ENCODE data around the gene SYNE2.

SYNE2 gene

DNA sequence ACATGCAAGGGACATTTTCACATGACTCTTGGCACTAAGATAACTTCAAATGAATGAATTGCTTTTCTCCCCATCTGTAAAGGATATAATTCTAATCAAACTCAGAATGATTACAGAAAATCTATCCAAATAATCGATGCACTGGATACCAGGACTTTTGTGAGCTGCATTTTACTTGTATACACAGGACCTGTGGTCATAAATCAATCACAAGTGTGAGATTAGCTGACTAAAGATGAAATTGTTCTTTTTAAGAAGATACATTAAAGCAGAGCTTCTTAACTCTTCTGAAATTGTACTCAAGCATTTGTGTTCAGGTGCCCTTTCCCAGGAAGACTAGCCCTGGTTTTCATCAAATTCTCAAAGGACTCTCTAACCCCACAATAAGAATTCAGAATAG lies 375.1 kb downstream of the SYNE2 start:
- no peak for DNase-seq

DNA sequence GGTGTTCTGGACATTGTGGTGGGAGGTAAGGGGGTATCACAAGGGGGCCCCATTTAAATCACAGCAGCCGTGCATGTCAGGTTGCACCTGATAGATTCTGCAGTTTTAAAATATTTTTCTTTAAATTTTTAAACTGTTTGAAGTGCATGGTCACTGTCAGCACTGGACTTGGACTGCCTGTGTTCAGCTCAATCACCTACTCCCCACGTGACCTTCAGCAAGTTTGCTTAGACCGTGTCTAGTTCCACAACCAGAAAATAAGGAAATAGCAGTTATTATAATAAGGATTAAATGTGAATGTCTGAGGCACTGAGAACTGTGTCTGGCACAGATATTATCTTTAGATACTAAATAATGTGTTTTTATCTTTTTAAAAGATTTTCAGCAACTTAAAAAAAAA lies 376.7 kb downstream of the SYNE2 start:
- no peak for DNase-seq

DNA sequence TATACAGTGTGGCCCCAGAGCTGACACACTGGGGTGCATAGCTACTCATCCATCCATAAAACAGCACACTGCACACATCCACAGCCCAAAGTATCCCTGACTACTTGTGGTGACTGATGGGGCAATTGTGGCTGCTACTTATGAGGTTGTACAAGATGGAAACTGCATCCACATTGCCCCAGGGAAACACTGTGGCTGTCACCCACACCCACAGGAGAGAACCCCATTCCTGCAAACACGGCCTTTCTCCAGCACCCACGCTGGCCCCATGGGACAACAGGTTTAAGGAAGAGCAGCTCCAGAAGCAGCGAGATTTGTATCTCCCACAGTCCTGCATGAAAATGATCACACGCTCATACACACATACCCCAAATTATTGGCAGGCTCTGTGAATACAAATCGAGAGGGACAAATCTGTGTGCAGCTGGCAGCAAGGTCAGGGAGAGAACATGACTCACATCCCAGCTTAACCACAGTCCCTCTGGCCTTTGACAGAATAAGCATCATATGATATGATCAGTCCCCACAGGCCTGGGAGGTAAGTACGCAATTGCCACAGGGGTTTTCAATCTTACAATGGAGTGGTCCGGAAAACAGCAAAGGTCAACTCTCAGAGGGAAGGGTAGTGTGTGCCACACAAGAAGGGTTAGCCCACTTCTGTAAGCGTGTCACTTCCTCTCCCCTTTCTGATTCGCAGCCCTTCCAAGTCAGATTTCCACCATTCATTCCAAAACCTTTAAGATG lies 379.5 kb downstream of the SYNE2 start:
- DNase-seq = no peak

- no peak for DNase-seq
Observed at GRCh38 chr14:64232944-64233343, 380.1 kb downstream of the SYNE2 start.

DNA sequence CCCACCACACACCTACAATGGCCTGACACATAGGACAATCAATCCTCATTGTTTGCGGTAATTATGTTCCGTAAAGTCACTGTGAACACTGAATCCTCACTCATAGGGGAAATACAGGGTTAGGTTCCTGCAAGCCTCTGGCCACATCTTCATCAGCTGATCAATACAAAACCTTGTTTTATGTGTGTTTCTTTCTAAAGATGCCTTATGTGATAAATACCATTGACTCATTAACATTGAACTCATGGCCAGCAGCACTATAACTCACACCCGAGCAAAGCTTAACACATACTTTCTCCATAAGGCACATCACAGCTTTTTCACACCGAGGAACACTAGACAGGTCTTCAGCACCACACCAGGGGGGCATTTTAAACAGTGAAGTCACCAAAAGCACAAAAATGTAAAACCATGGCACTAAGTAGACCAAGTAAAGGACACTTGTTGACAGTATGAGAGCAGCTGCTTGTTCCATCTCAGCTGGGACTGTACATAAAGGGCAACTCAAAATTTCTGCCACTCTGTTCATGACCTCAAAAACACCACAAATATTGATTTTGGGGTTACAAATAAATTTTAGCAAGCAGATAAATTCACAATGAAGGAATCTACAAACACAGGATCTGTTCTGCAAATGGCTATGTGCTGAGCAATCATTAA lies 380.9 kb downstream of the SYNE2 start:
- DNase-seq = no peak

DNA sequence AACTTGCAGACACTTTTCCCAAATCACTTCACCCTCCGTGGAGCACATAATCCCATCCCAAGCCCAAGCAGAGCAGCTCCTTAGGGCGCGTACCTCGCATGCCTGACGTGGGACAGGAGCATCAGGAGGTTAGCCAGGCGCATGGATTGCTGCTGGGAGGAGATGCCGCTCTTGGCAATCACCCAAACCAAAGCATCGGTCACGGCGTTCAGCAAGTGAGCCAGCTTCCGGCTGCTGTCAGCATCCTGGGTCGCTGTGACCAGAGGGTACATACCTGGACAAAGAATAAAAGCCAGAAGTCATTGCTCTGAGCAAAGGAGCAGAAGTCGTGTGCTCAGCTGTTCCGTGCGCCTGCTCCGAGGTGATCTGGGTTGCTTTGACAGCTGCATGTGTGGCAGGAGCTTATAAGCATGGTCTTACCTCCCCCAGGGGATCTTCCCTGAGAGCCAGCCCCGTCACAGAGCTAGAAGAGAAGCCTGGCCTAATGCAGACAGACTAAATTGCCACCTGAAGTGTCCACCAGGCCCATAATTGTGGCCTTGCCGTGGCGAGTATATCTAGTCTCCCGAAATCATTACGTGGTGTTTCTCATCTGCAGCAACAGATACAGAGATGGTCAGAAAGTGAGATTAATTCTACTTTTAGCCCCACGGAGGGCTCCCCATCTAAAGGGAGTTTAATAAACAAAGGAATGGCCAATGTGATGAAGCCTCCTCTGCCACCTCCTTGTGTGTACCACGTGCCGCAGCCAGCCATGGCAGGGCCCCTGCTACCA lies 382.3 kb downstream of the SYNE2 start:
- peak; percentile 30 for DNase-seq

DNA sequence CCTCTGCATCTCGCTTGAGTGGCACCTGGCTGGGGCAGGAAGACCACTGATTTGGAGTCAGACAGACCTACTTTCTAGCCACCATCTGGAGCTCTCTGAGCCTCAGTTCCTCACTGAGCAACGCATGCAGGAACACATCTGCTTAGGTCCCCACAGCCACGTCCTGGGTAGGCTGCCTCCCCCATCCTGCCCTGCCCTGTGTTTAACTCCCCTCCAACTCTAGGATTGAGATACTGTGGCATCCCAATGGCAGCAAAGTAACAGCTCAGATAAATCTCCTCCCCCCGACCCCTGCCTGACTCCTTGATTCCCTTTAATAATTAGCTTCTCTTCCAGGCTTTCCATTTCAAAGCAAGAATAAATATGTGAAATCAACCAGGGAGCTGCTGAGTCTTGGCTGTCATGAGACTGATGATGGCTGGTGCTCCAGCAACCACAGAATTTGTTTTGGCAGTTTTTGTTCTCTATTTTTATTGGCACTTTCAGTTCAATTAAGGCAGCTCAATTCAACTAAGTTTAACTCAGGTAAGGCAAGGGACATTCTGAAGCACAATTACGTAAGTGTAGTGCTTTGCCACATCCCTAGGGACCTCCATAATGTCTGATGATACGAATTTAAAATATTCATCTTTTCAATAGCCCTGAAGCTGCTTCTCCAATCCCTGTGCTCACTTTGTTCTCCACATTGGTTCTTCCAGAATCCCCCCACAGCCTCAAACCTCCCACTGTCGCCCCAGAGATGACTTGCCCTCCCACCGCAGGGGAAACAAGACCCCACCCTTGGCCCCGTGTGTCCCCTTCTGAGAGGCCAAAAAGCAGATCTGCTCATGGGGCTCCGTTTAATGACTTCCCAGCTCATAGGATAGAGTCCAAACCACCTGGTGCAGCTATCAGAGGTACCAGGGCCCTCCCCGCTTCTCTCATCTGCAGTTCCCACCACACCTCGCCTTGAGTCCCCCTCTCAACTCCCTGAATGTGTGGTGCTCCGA lies 383.1 kb downstream of the SYNE2 start:
- no peak for DNase-seq

- DNase-seq = no peak
Observed at GRCh38 chr14:64238049-64238448, 385.2 kb downstream of the SYNE2 start.

- no peak for DNase-seq
Observed at GRCh38 chr14:64238631-64239030, 385.8 kb downstream of the SYNE2 start.

DNA sequence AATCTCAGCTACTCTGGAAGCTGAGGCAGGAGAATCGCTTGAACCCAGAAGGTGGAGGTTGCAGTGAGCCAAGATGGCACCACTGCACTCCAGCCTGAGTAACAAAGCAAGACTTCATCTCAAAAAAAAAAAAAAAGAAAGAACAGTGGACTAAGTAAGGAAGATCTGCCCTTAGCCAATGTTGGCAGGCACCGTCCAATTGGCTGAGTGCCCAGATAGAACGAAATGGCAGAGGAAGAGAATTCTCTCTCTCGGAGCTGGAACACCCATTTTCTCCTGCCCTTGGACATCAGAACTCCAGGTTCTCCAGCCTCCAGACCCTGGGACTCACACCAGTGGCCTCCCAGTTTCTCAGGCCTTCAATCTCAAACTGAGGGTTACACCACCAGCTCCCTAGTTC lies 391.5 kb downstream of the SYNE2 start:
- DNase-seq = no peak

GRCh38 chr14:64245491-64245890 lies 392.7 kb downstream of the SYNE2 start:
- DNase-seq = no peak

DNA sequence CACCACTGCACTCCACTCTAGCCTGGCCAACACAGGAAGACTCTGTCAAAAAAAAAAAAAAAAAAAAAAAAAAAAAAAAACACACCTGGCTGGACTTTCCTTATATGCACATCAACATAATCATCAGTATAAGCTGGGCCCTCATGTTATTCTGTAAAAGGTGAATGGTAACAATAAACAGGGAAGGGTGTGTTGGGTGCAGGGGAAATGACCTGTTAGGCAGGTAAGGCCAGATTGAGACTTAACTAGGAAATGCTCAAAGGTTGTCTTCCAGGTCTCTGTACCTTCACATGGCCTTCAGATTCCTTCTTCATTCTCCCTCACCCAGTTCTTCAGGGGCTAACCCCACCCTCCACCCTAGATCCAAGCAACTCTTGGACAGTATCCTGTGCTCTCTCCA lies 393.9 kb downstream of the SYNE2 start:
- no peak for DNase-seq

- no peak for DNase-seq
Observed at GRCh38 chr14:64247195-64247594, 394.4 kb downstream of the SYNE2 start.

- no peak for DNase-seq
Observed at GRCh38 chr14:64248689-64249088, 395.9 kb downstream of the SYNE2 start.

DNA sequence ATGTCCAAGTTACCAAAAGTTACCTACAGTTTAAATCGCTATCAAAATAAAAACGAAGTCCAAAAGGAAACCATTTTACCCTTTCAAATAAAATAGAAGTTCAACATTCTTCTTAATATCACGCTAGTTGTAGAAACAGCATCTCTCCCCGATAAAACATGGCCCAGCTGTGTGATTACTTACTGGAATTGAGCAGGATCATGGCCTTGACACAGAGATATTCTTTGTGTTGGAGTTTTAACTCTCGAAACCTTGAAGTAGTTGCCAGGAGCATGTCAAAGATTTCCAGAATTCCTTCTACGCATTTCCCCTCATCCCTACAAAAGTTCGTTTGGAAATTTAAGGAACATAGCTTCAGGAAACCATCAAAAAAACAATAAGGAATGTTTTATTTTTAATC lies 396.6 kb downstream of the SYNE2 start:
- DNase-seq = no peak

- DNase-seq = no peak
Observed at GRCh38 chr14:64253672-64254071, 400.9 kb downstream of the SYNE2 start.

DNA sequence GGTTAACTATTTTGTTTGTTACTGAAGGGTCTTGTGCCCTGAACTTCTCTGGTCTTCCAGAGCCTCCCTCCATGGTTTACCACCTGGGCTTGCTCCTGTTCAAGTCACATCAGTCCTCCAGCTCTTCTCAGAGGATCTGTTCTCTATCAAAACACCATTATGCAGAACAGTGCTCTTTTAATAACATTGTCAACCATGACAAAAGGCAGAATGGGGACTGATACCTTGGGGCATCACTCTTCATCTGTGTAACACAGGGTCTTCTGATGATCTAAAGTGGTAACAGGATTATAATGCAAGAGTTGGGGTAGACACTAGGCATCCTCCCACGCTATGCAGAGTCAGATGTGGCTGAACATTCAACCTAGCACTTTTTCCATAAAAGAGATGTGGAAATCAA lies 403.0 kb downstream of the SYNE2 start:
- no peak for DNase-seq

- DNase-seq = no peak
Observed at GRCh38 chr14:64260418-64260817, 407.6 kb downstream of the SYNE2 start.

GRCh38 chr14:64265222-64265621 lies 412.4 kb downstream of the SYNE2 start:
- DNase-seq = no peak

DNA sequence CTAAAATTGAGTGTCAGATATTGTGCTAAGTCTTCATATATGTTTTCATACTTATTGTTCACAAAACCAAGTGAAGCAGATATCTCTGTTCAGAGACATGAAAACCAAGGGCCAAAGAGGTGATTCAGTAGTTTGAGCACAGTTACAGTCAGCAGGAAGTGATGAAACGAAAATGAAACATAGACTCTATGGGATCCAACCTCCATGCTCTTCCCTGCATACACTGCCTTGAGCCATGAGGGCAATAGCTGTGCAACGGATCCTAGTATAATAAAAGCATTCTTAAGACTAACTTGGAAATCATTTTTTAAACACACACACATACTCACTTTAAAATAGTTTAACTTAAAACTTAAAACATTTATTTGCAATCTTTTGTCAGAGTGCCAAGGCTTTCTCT lies 413.4 kb downstream of the SYNE2 start:
- no peak for DNase-seq

DNA sequence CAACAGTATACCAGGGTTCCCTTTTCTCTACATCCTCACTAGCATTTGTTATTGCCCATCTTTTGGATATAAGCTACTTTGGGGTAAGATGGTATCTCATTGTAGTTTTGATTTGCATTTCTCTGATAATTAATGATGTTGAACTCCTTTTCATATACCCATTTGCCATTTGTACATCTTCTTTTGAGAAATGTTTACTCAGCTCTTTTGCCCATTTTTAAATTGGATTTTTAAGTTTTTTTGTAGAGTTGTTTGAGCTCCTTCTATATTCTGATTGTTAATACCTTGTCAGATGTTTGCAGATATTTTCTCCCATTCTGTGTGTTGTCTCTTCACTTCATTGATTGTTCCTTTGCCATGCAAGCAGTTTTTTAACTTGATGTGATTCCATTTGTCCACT lies 419.2 kb downstream of the SYNE2 start:
- DNase-seq = no peak
